HL-60 (cell line): Measurements from ENCODE around the gene GPC5.

Experiments
- DNase-seq, 2 experiments: peaks; one replicate each; pipeline ENCODE4 v3.0.0-alpha.2; 2010 to 2020; ENCODE audit warnings: low read depth in 1 of 2, low spot score in 1 of 2
- H3K27ac ChIP-seq: fragments of 250-450 bp; sonication (Bioruptor Pico); replicated peaks from 2 replicates; pipeline ENCODE4 v1.5.1; 2020; ENCODE audit warnings: mild to moderate bottlenecking, moderate library complexity
- H3K27me3 ChIP-seq: fragments of 250-450 bp; sonication (Bioruptor Pico); 2 replicates; pipeline ENCODE4 v1.5.1; 2021; ENCODE audit warnings: mild to moderate bottlenecking, moderate library complexity; ENCODE audit not compliant: insufficient read depth, poor library complexity, severe bottlenecking
- H3K4me3 ChIP-seq: replicated peaks from 2 replicates; pipeline ENCODE4 v1.5.1; 2011; ENCODE audit warnings: mild to moderate bottlenecking, control low read depth, low read length; ENCODE audit not compliant: insufficient read depth
- CTCF ChIP-seq: IDR thresholded peaks from one replicate; pipeline ENCODE4 v1.5.1; 2011; ENCODE audit warnings: low read length, control low read depth, inconsistent platforms; ENCODE audit not compliant: insufficient read depth
- GABPA ChIP-seq: IDR thresholded peaks from 2 replicates; pipeline ENCODE4 v1.6.1; 2012; ENCODE audit warnings: low read depth
- POLR2AphosphoS5 ChIP-seq: IDR thresholded peaks from 2 replicates; pipeline ENCODE4 v1.6.1; 2012; ENCODE audit warnings: low read depth
- REST ChIP-seq: IDR thresholded peaks from 2 replicates; pipeline ENCODE4 v1.6.1; 2012; ENCODE audit warnings: low read depth; ENCODE audit not compliant: insufficient replicate concordance
- SPI1 ChIP-seq: IDR thresholded peaks from 2 replicates; pipeline ENCODE4 v1.6.1; 2012; ENCODE audit warnings: low read depth, mild to moderate bottlenecking, borderline replicate concordance

GPC5 gene

GRCh38 chr13:91576590-91576989 lies 178.2 kb downstream of the GPC5 start:
- peak in 1 of 2 experiments; percentile 10 for DNase-seq
- Histone ChIP-seq H3K27ac (no peak overlapping the region), H3K27me3 (no peaks in the 10 kb centered on the region), H3K4me3 (no peak overlapping the region)
- TF ChIP-seq CTCF: peak; percentile 24
- TF ChIP-seq REST: no peak

GRCh38 chr13:91579320-91579719 lies 180.9 kb downstream of the GPC5 start:
- H3K4me3 ChIP-seq: no peak overlapping the region

GRCh38 chr13:91580749-91581148 lies 182.3 kb downstream of the GPC5 start:
- Histone ChIP-seq H3K27ac (no peak overlapping the region), H3K27me3 (no peaks in the 10 kb centered on the region), H3K4me3 (no peak overlapping the region)
- TF ChIP-seq SPI1: no peak
- TF ChIP-seq REST: no peak
- TF ChIP-seq GABPA: no peak
- TF ChIP-seq POLR2AphosphoS5: no peak
- no peak for TF ChIP-seq CTCF
- no peak for DNase-seq

More at GRCh38 chr13:91579320-91579719, 180.9 kb downstream of the GPC5 start:
- H3K27ac ChIP-seq: no peak overlapping the region
- TF ChIP-seq CTCF (no peak), REST (no peak), SPI1 (no peak)
- no peak for DNase-seq
- no peaks in the 10 kb centered on the region for H3K27me3 ChIP-seq
